ENCODE data around the gene CD83.

DNA sequence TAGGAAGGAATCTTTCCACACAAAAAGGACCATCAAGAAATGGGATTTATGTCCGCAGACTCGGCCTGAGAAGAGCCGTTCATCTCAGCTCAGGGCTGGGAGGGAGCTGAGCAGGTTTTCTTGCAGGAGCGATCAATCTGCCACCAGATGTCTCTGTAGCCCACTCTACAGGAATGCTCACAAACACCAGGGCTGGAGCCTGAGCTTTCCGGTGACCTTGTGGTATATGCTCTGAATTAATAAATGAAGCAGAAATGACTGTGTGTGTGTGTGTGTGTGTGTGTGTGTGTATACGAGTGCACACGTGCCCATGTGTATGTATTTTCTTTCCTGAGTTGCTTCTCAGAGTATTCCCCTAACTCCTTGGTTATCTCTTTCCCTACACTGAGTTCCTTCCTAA, 12.0 kb downstream of the CD83 start:
- no peak for TF ChIP-seq RXRA (IDR thresholded peaks at IDR 0.05)
- TF ChIP-seq REST (IDR thresholded peaks at IDR 0.05) = no peak
- TF ChIP-seq, protein P1, sequence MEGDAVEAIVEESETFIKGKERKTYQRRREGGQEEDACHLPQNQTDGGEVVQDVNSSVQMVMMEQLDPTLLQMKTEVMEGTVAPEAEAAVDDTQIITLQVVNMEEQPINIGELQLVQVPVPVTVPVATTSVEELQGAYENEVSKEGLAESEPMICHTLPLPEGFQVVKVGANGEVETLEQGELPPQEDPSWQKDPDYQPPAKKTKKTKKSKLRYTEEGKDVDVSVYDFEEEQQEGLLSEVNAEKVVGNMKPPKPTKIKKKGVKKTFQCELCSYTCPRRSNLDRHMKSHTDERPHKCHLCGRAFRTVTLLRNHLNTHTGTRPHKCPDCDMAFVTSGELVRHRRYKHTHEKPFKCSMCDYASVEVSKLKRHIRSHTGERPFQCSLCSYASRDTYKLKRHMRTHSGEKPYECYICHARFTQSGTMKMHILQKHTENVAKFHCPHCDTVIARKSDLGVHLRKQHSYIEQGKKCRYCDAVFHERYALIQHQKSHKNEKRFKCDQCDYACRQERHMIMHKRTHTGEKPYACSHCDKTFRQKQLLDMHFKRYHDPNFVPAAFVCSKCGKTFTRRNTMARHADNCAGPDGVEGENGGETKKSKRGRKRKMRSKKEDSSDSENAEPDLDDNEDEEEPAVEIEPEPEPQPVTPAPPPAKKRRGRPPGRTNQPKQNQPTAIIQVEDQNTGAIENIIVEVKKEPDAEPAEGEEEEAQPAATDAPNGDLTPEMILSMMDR (IDR thresholded peaks at IDR 0.05; ENCODE audit: low read depth, low read length, missing input control) = peak; percentile 54

All from liver (tissue), 3 donors.